ENCODE results near the gene MEIS2.

- TF ChIP-seq POLR2A (IDR thresholded peaks at IDR 0.05; ENCODE audit: low read length) = no peak
- TF ChIP-seq GATA1 (IDR thresholded peaks at IDR 0.05; ENCODE audit: low read depth, low read length) = no peak
Measured at GRCh38 chr15:37014137-37014536, 86.2 kb downstream of the MEIS2 start.
